ENCODE results near the gene CCDC134. TPM values are rescaled to one million over a fixed set of nuclear protein-coding genes. Genes with fewer than 3 reads are reported as not detected.

Gene CCDC134
- total and polyA plus RNA-seq, 2 of the 8 experiments (the other 6 are each of a cell fraction or from before 2014, with no cell fraction given): 7.7 to 20.0 TPM

DNA sequence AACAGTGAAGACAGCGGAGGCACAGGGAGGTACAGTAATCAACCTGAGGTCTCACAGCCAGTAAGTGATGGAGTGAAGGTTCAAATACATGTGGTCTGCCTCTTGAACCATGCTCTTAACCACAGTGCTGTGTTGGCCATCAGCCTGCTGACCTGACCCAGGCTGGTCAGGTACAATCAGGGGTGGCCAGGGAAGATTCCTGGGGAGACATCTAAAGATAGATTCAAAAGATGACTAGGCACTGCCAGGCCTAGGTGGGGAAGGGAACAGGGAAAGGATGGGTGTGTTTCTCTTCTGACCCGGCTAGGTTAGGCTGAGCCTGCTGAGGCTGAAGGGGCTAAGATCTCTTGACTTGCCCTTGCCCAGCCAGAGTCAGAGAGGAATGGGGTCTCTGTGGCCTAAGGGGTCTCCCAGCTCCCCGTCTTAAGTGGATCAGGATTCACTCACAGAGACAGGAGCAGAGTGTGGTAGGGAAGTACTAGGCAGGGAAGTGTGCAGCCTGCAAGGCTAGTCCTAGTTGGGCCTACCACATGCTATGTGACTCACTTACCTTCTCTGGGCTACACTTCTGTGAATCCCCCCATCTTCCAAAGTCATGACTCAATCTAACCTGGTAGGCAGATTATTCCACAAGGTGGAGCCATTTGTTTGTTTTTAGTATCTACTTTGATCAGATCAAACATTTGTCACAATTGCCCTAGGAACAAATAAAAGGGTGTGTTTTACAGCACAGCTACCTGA is 22.0 kb downstream of the CCDC134 start:
- Histone ChIP-seq H3K23me2 (ENCODE audit: low read depth, low read length) (no peaks in the 10 kb centered on the region), H3K4me1 (replicated peaks in 1 of 4; ENCODE audit: control insufficient read depth in 3 of 4, insufficient read depth in 4 of 4, low read length in 3 of 4) (peaks cover 2 to 11% (median 6%) of the 10 kb centered on the region in 4 experiments), H2AK5ac (ENCODE audit: low read depth, low read length) (no peak overlapping the region), H4K20me1 (replicated peaks in 1 of 2; ENCODE audit: control insufficient read depth in 1 of 2, insufficient read depth in 2 of 2, low read length in 2 of 2) (peaks cover 0 to 8% of the 10 kb centered on the region in 2 experiments), H3K4me2 (ENCODE audit: insufficient read depth in 1 of 2, low read depth in 2 of 2, low read length in 2 of 2) (no peak overlapping the region), H4K91ac (replicated peaks; ENCODE audit: insufficient read length, low read length) (no peak overlapping the region), H3K14ac (ENCODE audit: insufficient read length) (no peak overlapping the region), H3K9me3 (ENCODE audit: insufficient read depth in 2 of 2, low read depth in 1 of 2, low read length in 1 of 2) (no peaks in the 10 kb centered on the region), H3K79me2 (ENCODE audit: control insufficient read depth in 1 of 2, insufficient read depth in 2 of 2, low read length in 2 of 2) (no peaks in the 10 kb centered on the region), H3K4ac (replicated peaks; ENCODE audit: insufficient read length, low read depth, low read length) (no peak overlapping the region), H2BK20ac (ENCODE audit: low read length) (no peak overlapping the region), H3K27ac (ENCODE audit: low read depth, low read length) (no peak overlapping the region), H3K36me3 (ENCODE audit: control insufficient read depth in 2 of 4, insufficient read depth in 4 of 4, low read length in 3 of 4) (peaks cover 0 to 4% (median 3%) of the 10 kb centered on the region in 4 experiments; a peak in 3 of 8 replicates), H3K18ac (ENCODE audit: extremely low read depth, low read length) (no peak overlapping the region), H3K79me1 (ENCODE audit: low read depth, low read length) (peaks cover 5% of the 10 kb centered on the region), H2BK15ac (ENCODE audit: low read length) (no peak overlapping the region), H3K9ac (replicated peaks in 1 of 4; ENCODE audit: extremely low read depth in 1 of 4, low read depth in 3 of 4, low read length in 3 of 4) (no peak overlapping the region), H2BK12ac (ENCODE audit: low read depth, low read length) (no peak overlapping the region), H2BK5ac (ENCODE audit: low read depth, low read length) (no peak overlapping the region), H3K23ac (ENCODE audit: insufficient read length) (no peak overlapping the region), H4K8ac (ENCODE audit: extremely low read depth, insufficient read depth, low read length) (no peak overlapping the region), H3K56ac (replicated peaks; ENCODE audit: insufficient read length, low read depth, low read length) (no peak overlapping the region), H3K4me3 (ENCODE audit: extremely low read depth in 1 of 4, insufficient read depth in 2 of 4, low read depth in 3 of 4, low read length in 4 of 4) (no peak overlapping the region), H2BK120ac (replicated peaks; ENCODE audit: low read depth, low read length) (no peak overlapping the region), H2AFZ (ENCODE audit: low read length) (no peak overlapping the region), H4K5ac (ENCODE audit: insufficient read length, low read depth, low read length) (no peak overlapping the region), H3K27me3 (replicated peaks in 1 of 4; ENCODE audit: control insufficient read depth in 3 of 4, extremely low read depth in 1 of 4, insufficient read depth in 3 of 4, low read length in 3 of 4) (no peaks in the 10 kb centered on the region; a peak in 1 of 7 replicates)
- no peak for DNase-seq (ENCODE audit: low read depth in 1 of 2, low spot score in 2 of 2)
- POLR2A ChIA-PET (ENCODE audit: partially characterized antibody): interaction anchor here (0.8 to 1.7 kb wide), 4 partner anchors 9 to 124 kb away, joined by 3 to 5 read pairs (median 4); partner anchors contain the start of genes CCDC134 and CENPM
- peak; percentile 81 for FAIRE-seq
- CTCF ChIA-PET (ENCODE audit: partially characterized antibody): interaction anchor here (0.6 to 1.7 kb wide), 11 partner anchors 10 to 136 kb away, joined by 3 to 7 read pairs (median 3); partner anchors contain the start of gene SREBF2
- WGBS, 2 experiments (ENCODE audit: extremely low coverage in 1 of 2, insufficient coverage in 1 of 2, insufficient read length in 1 of 2, insufficient replicate concordance in 2 of 2, low coverage in 1 of 2, low lambda C conversion rate in 2 of 2, missing lambda C conversion rate in 1 of 2): 75% methylated on average over 3 of the region's 3 CpGs; no CpG with 5 or more reads in 1 of the 2 experiments
- TF ChIP-seq, protein P1, sequence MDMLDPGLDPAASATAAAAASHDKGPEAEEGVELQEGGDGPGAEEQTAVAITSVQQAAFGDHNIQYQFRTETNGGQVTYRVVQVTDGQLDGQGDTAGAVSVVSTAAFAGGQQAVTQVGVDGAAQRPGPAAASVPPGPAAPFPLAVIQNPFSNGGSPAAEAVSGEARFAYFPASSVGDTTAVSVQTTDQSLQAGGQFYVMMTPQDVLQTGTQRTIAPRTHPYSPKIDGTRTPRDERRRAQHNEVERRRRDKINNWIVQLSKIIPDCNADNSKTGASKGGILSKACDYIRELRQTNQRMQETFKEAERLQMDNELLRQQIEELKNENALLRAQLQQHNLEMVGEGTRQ (IDR thresholded peaks at IDR 0.05; ENCODE audit: low read length): no peak
- no peak for TF ChIP-seq SAP30 (IDR thresholded peaks at IDR 0.05; ENCODE audit: insufficient read depth, insufficient replicate concordance, low read length)
- no peak for TF ChIP-seq TAF7 (optimal IDR thresholded peaks at IDR 0.05; ENCODE audit: borderline replicate concordance, low read depth, low read length)
- TF ChIP-seq CTBP2 (IDR thresholded peaks at IDR 0.05; ENCODE audit: borderline replicate concordance, insufficient read depth, insufficient read length, low read length): no peak
- peak; percentile 54; the same call in 1 of the 2 replicates for TF ChIP-seq KDM1A (IDR thresholded peaks at IDR 0.05; ENCODE audit: borderline replicate concordance, low read length)
- TF ChIP-seq RAD21 (IDR thresholded peaks at IDR 0.05 in 1 of 2, conservative IDR thresholded peaks at IDR 0.05 in 1 of 2; ENCODE audit: low read depth in 2 of 2, low read length in 2 of 2): peak; percentile 67 to 77
- no peak for TF ChIP-seq TBP (IDR thresholded peaks at IDR 0.05; ENCODE audit: low read depth, low read length)

Data from H1 (cell line).